ENCODE data around the gene CST1. TPM values are rescaled to one million over a fixed set of nuclear protein-coding genes. Genes with fewer than 3 reads are reported as not detected.

Gene CST1
- 0.27 TPM in 1 of 2 replicates, not detected in the other for total RNA-seq

GRCh38 chr20:23750786-23751185 is at the start of gene CST1:
TSS of gene CST1 (minus strand) at chr20:23750935. CDS start at chr20:23750866, 69 bp downstream.

Small RNA genes lying within 50 kb of the gene (small RNA-seq; reads per million reads assigned to genes)
- not detected for gene CST2P1

Other genes starting within 250 kb of the CST1 start
- not detected in 2 replicates for gene CST9L, start 182.5 kb downstream of the CST1 start, total RNA-seq
- not detected in 2 replicates for gene CST9, start 145.0 kb downstream of the CST1 start, total RNA-seq
- 123 and 135 TPM in 2 replicates for gene CST3, start 113.0 kb downstream of the CST1 start, total RNA-seq
- not detected in 2 replicates for gene CST4, start 61.9 kb downstream of the CST1 start, total RNA-seq
- not detected in 2 replicates for gene CST2, start 75.8 kb upstream of the CST1 start, total RNA-seq
- not detected in 2 replicates for gene CST5, start 128.8 kb upstream of the CST1 start, total RNA-seq
- gene GGTLC1, start 237.8 kb upstream of the CST1 start, total RNA-seq = not detected in 2 replicates

All from thoracic aorta endothelial cell (primary cell).